ENCODE data around the gene PLEKHA7.

The PLEKHA7 gene

GRCh38 chr11:16833026-16833425 is 181.2 kb downstream of the PLEKHA7 start:
- Mint-ChIP-seq H3K36me3 (ENCODE audit: low read depth) (no peaks in the 10 kb centered on the region), H3K27ac (no peak overlapping the region), H3K9me3 (no peaks in the 10 kb centered on the region)

DNA sequence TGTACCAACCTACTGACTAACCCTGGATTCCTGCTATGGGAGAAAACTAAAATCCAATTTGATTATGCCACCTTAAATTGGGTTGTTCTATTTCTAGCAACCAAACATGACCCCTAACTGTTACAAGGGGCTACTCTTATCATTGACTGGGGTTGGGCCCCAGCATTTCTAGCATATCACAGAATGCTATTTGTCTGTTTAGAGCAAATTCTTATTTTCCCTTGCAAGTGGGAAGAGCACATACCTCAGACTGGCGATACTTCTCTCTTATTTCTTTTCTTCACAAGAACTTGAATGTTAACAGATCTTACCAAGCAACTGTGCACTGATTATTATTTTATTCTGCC is 182.0 kb downstream of the PLEKHA7 start:
- Mint-ChIP-seq H3K27me3 (peaks cover 3% of the 10 kb centered on the region), H3K36me3 (ENCODE audit: low read depth) (no peaks in the 10 kb centered on the region), H3K9me3 (no peaks in the 10 kb centered on the region), H3K4me1 (ENCODE audit: low read depth) (peaks cover 10% of the 10 kb centered on the region), H3K27ac (no peak overlapping the region), H3K4me3 (no peak overlapping the region)

More at GRCh38 chr11:16833026-16833425, 181.2 kb downstream of the PLEKHA7 start:
- Mint-ChIP-seq H3K4me3 (no peak overlapping the region), H3K27me3 (peaks cover 3% of the 10 kb centered on the region), H3K4me1 (ENCODE audit: low read depth) (peaks cover 6% of the 10 kb centered on the region)

DNA sequence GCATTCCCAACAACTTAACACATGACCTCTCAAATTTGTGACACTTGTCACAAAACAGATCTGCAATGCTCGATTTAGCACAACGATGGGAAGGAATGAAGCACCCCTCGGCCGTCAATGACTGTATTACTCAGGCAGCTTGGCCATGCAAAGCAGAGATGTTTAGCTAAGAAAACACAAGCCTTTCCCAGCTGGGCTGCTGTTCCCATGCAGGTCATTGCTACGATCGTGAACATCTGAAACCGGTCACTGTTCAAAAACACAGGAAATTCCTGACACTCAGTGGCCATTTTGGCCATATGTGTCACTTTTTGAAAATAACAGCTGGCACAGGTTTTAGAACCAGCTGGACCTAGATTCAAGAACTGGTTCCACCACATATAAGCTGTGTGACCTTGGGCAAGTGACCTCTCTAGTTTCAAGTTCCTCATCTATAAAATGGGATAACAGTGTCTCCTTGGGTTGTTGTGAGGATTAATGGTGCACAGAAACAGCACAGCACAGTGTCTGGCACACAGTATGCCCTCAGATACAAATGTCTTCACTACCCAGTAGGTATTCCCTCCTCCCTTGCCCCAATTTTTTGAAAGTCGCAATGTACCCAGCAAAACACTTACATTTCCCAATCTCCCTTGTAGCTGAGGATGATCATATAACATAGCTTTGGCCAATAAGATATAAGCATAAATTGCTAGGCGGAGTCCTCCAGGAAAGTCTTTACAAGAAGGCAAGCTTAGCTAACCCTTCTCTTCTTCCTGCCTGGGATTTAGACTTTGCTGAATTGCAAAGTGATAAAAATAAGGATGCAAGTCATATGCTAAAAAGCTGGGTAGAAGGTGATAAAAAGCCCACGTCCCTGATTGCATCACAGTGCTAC is 182.7 kb downstream of the PLEKHA7 start:
- H3K36me3 Mint-ChIP-seq (ENCODE audit: low read depth), result no peaks in the 10 kb centered on the region
- no peaks in the 10 kb centered on the region for H3K9me3 Mint-ChIP-seq
- peaks cover 3% of the 10 kb centered on the region for H3K27me3 Mint-ChIP-seq
- H3K27ac Mint-ChIP-seq, result no peak overlapping the region
- peaks cover 12% of the 10 kb centered on the region for H3K4me1 Mint-ChIP-seq (ENCODE audit: low read depth)
- no peak overlapping the region for H3K4me3 Mint-ChIP-seq

- Mint-ChIP-seq H3K9me3 (no peaks in the 10 kb centered on the region), H3K27me3 (peaks cover 3% of the 10 kb centered on the region), H3K27ac (no peak overlapping the region), H3K4me1 (ENCODE audit: low read depth) (peaks cover 6% of the 10 kb centered on the region), H3K4me3 (no peak overlapping the region), H3K36me3 (ENCODE audit: low read depth) (no peaks in the 10 kb centered on the region)
Observed at GRCh38 chr11:16827139-16827538, 187.1 kb downstream of the PLEKHA7 start.

DNA sequence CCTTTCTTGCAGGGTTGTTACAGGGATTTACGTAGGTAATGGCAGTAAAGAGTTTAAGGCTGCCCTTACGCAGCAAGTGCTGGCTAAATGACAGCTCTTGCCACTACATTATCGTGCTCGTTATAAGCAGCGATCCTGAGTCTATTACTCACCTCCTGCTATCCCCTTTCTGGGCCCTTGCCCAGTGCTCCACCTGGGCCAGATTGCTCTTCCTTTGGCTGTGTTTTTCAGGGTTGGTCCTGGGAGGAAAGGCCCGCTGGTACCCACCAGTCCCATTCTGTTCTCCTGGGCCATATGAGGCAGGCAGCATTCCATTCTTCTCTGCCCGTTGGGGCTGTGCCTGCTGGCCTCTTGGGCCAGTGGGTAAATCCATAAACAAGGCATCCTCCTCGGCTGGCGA is 188.2 kb downstream of the PLEKHA7 start:
- Mint-ChIP-seq H3K9me3 (no peaks in the 10 kb centered on the region), H3K36me3 (ENCODE audit: low read depth) (no peaks in the 10 kb centered on the region), H3K4me1 (ENCODE audit: low read depth) (peaks cover 18% of the 10 kb centered on the region), H3K27me3 (no peaks in the 10 kb centered on the region), H3K4me3 (no peak overlapping the region), H3K27ac (no peak overlapping the region)

- Mint-ChIP-seq H3K27ac (no peak overlapping the region), H3K27me3 (no peaks in the 10 kb centered on the region), H3K9me3 (no peaks in the 10 kb centered on the region), H3K36me3 (ENCODE audit: low read depth) (no peaks in the 10 kb centered on the region), H3K4me1 (ENCODE audit: low read depth) (peaks cover 26% of the 10 kb centered on the region), H3K4me3 (no peak overlapping the region)
Observed at GRCh38 chr11:16825101-16825500, 189.1 kb downstream of the PLEKHA7 start.

DNA sequence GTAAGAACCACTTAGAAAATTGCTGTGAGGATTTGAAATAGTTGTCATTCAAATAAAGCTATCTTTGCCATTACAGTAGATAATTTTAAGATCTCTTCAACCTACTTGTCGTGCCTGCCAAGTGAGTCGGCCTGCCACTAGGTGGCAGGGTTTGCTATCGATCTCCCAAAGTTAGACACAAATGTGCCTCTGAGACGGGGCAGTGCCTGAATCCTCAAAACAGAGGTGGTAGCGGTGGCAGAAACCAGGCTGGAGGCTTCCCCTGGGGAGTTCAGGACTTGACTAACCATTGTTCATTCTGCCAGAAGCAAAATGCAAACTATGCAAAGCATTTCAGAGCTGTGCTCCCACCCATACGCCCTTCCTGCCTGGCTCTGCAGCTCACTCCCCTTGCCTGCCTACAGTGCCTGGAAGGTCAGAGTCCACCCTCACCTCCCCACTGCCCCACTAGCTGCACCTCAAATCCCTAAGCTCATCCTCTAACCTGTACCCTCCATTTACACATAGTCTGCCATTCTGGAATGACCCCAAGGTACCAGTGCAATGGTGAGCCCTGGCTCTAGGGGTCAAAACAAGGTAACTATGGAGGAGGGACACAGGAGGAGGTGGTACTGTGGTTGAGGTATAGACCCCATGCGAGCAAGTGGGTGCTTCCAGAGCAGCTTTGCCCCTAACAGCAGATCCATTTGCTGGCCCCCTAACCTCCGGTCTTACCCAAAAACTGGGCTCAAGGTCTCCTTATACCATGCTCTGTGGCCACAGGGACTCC is 193.7 kb downstream of the PLEKHA7 start:
- H3K36me3 Mint-ChIP-seq (ENCODE audit: low read depth), result no peaks in the 10 kb centered on the region
- H3K4me1 Mint-ChIP-seq (ENCODE audit: low read depth), result peaks cover 19% of the 10 kb centered on the region
- H3K27me3 Mint-ChIP-seq, result no peaks in the 10 kb centered on the region
- no peak overlapping the region for H3K4me3 Mint-ChIP-seq
- no peaks in the 10 kb centered on the region for H3K9me3 Mint-ChIP-seq
- H3K27ac Mint-ChIP-seq, result peak overlapping the region; percentile 34

DNA sequence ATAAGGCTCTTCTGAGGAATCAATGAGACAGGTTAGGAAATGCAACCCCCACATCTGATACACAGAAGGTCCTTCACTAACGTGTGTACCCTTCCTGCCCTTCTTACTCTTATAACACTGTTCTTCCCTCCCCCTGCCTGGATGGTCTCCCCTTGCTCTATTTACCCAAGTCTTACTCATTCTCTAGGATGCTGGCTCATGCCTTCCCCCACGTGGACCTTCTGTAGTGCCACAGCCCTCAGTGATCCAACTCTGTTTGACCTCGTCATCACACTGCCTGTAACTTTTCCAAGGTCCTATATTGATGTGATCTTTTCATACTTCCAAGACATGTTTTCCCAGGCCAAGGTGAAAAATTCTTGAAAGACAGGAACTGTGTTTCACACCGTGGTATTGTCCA is 195.9 kb downstream of the PLEKHA7 start:
- Mint-ChIP-seq H3K4me3 (no peak overlapping the region), H3K9me3 (no peaks in the 10 kb centered on the region), H3K27ac (peak overlapping the region; percentile 10), H3K4me1 (ENCODE audit: low read depth) (peaks cover 19% of the 10 kb centered on the region), H3K27me3 (no peaks in the 10 kb centered on the region), H3K36me3 (ENCODE audit: low read depth) (no peaks in the 10 kb centered on the region)

DNA sequence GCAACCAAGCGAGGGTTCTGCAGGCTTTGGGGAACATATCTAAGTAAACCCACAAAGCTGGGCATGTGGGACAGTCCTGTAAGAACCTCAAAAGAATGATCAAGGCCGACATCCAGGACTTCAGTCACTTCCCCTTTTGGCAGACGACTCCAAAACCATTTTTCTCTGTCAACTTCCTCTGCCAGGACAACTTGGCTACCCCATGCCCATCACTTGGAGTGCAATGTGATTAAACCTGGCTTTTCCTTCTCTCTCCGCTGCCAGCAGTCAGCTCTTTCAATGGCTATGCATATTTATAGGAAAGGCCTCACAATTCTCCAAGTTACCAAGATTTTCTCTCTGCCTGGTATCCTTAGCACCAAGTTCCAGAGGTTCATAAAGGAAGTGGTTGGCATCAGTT is 196.9 kb downstream of the PLEKHA7 start:
- Mint-ChIP-seq H3K36me3 (ENCODE audit: low read depth) (no peaks in the 10 kb centered on the region), H3K4me3 (no peak overlapping the region), H3K27ac (no peak overlapping the region), H3K9me3 (no peaks in the 10 kb centered on the region), H3K27me3 (no peaks in the 10 kb centered on the region), H3K4me1 (ENCODE audit: low read depth) (peaks cover 19% of the 10 kb centered on the region)

GRCh38 chr11:16816358-16817270 is 197.6 kb downstream of the PLEKHA7 start:
- no peaks in the 10 kb centered on the region for H3K27me3 Mint-ChIP-seq
- H3K4me1 Mint-ChIP-seq (ENCODE audit: low read depth), result peaks cover 14% of the 10 kb centered on the region
- no peaks in the 10 kb centered on the region for H3K9me3 Mint-ChIP-seq
- H3K4me3 Mint-ChIP-seq, result no peak overlapping the region
- no peaks in the 10 kb centered on the region for H3K36me3 Mint-ChIP-seq (ENCODE audit: low read depth)
- H3K27ac Mint-ChIP-seq, result no peak overlapping the region

GRCh38 chr11:16815047-16815767 is 199.0 kb downstream of the PLEKHA7 start:
- H3K4me1 Mint-ChIP-seq (ENCODE audit: low read depth), result no peaks in the 10 kb centered on the region
- no peaks in the 10 kb centered on the region for H3K36me3 Mint-ChIP-seq (ENCODE audit: low read depth)
- no peaks in the 10 kb centered on the region for H3K27me3 Mint-ChIP-seq
- H3K27ac Mint-ChIP-seq, result no peak overlapping the region
- no peaks in the 10 kb centered on the region for H3K9me3 Mint-ChIP-seq
- no peak overlapping the region for H3K4me3 Mint-ChIP-seq

DNA sequence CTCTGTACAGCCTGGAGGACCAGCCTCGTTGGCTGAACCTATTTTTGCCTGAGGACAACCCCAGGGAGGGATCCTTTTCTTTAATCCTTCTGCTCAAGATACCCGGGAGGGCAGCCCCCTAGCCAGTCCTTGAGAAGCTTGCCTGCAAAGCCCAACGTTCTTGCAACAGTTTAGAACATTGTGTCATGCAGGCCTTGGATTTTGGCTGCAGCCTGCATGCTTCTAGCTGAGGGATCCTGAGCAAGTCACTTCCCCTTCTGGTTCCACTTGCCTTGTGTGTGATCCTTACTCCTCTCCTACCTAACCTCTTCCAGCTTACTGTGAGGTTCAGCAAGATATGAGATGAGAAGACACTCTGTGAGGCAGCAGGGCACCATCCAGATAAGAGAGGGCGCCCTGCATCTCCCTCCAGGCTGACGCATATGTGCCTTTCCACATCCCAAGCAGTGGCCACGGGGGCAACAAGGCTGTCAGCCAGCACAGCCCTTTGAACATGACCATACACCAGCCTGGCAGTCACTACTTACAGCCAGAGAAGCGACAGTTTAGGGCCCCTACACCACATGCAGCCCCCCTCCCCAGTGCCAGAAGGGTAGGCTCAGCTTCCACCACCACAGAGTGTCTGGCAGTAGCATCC is 199.7 kb downstream of the PLEKHA7 start:
- H3K9me3 Mint-ChIP-seq, result no peaks in the 10 kb centered on the region
- no peaks in the 10 kb centered on the region for H3K4me1 Mint-ChIP-seq (ENCODE audit: low read depth)
- H3K27ac Mint-ChIP-seq, result no peak overlapping the region

DNA sequence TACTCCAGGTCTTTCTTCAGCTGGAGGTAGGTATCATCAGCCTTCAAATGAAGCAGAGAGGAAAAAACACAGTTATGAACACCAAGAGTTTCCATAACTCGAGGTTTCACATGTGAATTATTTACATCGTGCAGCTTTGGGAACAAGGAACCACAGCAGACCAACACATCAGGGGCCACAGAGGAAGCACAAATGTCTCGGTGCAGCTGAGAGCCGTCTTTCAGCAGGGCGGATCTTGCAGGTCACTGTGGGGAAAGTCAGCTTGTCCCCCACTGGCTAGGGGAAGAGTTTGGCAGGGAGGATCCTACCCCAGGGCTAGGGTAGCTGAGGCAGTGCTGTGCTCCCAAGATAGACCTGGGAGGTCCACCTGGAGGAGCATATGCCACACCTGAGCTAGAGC is 201.1 kb downstream of the PLEKHA7 start:
- no peaks in the 10 kb centered on the region for H3K36me3 Mint-ChIP-seq (ENCODE audit: low read depth)
- H3K9me3 Mint-ChIP-seq, result no peaks in the 10 kb centered on the region
- H3K27me3 Mint-ChIP-seq, result no peaks in the 10 kb centered on the region
- H3K4me3 Mint-ChIP-seq, result no peak overlapping the region
- no peak overlapping the region for H3K27ac Mint-ChIP-seq
- H3K4me1 Mint-ChIP-seq (ENCODE audit: low read depth), result no peaks in the 10 kb centered on the region

More for the DNA sequence above, 199.7 kb downstream of the PLEKHA7 start:
- H3K36me3 Mint-ChIP-seq (ENCODE audit: low read depth), result no peaks in the 10 kb centered on the region
- H3K27me3 Mint-ChIP-seq, result no peaks in the 10 kb centered on the region
- H3K4me3 Mint-ChIP-seq, result no peak overlapping the region

DNA sequence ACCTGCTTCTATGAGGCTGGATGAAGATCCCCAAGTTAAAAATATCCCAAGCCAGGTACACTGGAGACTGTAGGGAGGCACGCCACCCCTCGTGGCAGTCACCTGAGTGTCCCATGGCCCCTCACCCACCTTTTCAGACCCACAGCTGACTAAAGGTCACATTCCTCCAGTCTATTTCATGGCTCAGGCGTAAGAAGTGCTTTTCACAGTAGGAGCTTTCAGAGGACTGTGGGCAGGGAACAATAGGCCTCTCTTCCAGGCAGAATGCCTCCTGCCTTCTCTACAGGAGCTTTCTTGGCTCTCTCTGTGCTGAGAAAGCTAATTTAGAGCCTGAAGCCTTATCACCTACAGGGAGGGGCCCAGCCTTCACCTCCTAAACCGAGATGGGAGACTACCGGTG is 201.9 kb downstream of the PLEKHA7 start:
- no peak overlapping the region for H3K27ac Mint-ChIP-seq
- no peak overlapping the region for H3K4me3 Mint-ChIP-seq
- H3K4me1 Mint-ChIP-seq (ENCODE audit: low read depth), result no peaks in the 10 kb centered on the region
- no peaks in the 10 kb centered on the region for H3K9me3 Mint-ChIP-seq
- H3K27me3 Mint-ChIP-seq, result no peaks in the 10 kb centered on the region
- H3K36me3 Mint-ChIP-seq (ENCODE audit: low read depth), result no peaks in the 10 kb centered on the region

All from stimulated activated naive CD8-positive, alpha-beta T cell treated with anti-CD3 and anti-CD28 coated beads, Interleukin-15, Interleukin-2, amounts not matched to agents 100 ng/mL and 50 ng/mL, for 24 hours (primary cell).